HG03064 (cell line): ENCODE results near the gene ACTR3C.
A peak's percentile ranks its signal among the peaks of the same experiment; 100 is the strongest.

Experiments
- ATAC-seq: cut with Tn5 transposase; IDR thresholded peaks from one replicate; pipeline ENCODE4 v1.9.1; 2021; ENCODE audit warnings: low read depth; ENCODE audit not compliant: unreplicated experiment

Gene ACTR3C

GRCh38 chr7:150337179-150337578, 13.8 kb upstream of the ACTR3C start:
- no peak for ATAC-seq

DNA sequence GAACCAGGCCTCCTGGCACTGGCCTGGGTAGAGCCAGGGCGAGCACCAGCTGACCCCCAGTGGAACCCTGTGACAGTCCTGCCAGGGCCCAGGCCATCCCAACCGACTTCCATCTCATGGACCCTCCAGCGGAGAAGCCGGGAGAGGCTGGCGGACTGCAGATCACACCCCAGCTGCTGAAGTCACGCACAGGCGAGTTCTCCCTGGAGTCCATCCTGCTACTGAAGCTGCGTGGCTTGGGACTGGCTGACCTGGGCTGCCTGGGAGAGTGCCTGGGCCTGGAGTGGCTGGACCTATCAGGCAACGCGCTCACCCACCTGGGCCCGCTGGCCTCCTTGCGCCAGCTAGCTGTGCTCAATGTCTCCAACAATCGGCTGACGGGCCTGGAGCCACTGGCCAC, 13.4 kb upstream of the ACTR3C start:
- no peak for ATAC-seq

DNA sequence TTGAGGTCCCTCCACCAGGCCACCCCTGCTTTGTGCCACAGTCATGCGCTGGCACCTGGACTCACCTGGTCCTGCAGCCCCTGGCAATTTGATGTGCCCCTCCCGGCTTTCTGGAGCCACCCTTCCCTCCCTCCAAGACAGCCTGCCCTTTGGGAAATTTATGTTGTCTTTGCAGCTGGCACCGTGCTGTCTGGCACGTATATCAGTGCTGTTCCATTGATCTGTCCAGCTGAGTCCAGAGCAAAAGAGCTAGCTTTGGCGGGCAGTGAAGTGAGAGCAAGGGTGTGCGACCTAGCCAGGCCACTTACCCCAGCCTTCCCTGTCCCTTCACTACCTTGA, 12.4 kb upstream of the ACTR3C start:
- ATAC-seq = no peak

GRCh38 chr7:150335108-150335773, 11.9 kb upstream of the ACTR3C start:
- ATAC-seq = no peak

GRCh38 chr7:150334108-150334507, 10.8 kb upstream of the ACTR3C start:
- ATAC-seq = no peak

DNA sequence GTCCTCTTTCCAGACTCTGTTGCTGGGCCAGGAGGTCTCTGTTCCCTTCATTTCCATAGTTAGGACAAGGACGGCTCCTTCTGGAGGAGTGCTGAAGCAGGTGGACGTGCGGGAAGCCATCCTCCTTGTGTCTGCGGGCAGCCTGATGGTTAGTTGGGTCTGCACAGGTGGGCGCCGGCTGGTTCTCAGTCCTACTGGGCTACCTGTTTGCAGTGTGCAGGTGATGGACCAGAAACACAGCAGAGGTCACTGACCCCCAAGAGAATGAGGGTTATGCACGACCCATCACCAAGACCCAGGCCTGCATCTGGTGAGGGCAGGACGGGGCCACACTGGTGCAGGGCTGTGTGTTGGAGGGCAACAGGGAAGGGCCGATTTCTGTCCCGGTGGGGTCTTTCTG, 10.3 kb upstream of the ACTR3C start:
- no peak for ATAC-seq

DNA sequence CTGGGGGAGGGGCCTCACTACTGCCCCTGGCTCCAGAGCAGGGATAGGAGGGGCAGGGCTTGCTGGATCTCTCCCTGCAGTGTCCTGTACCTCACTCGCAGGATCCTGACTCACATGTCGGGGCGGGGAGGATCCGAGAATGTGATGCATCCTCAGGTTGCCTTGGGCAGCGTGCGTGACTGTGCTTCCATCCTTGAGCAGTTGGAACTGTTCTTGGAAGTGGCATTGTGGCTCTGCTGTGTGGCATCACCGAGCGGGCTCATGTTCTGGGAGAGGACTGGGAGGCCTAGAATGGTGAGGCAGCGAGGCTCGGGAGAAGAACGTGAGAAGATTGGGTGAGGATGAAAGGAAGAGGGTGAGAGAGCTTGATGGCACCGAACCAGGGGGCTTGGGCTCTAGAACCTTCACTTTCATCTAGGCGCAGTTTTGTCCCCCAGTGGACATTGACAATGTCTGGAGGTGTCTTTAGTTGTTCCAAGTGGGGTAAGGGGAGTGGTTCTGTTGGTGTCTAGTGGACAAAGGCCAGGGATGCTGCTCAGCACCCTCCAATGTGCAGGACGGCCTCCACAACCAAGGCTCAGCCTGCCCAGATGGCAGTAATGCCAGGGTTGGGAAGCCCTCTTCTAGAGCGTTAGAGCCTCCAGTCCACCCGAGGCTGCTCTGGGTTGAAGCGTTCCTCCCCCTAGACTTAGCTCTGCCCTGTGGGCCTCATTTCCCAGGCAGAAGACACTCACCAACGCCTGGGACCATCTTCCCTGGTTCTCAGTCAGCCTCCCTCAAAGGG, 9.7 kb upstream of the ACTR3C start:
- no peak for ATAC-seq

- no peak for ATAC-seq
Observed at GRCh38 chr7:150330211-150330885, 7.0 kb upstream of the ACTR3C start.

DNA sequence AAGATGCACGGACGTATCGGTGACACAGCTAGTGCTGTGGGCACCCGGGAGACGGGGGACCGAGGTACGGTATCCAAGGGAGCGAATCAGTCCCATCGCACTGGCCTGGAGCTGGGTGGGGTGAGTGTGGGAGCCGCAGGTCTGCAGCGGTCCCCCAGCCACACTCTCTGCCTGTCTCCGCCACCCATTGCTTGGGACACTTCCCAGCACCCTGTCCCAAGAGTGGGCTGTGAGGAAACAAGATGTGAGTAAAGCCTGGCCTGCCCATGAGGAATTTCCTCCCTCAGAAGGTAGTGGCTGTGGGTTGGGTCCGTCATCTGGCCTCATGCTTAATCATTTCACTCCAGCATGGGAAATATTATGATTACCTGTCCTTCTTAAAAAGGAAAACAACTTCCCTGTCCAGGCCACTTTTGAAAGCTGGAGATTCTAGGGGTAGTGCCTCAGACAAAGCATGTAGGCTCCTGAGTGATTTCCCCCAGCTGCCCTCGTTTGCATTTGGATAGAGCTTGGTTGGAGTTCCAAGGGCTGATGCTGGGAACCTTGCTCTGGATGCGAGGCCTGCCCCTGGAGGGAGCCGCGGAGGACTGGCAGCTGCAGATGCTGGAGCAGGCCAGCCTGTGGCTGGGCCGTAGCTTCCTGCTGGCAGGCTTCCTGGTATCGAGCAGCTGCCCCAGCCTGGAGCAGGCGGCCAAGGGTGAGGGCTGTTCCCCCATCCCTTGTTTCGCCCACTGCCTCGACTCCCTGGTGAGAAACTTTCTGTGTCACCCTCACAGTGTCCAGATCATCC, 6.2 kb upstream of the ACTR3C start:
- no peak for ATAC-seq

DNA sequence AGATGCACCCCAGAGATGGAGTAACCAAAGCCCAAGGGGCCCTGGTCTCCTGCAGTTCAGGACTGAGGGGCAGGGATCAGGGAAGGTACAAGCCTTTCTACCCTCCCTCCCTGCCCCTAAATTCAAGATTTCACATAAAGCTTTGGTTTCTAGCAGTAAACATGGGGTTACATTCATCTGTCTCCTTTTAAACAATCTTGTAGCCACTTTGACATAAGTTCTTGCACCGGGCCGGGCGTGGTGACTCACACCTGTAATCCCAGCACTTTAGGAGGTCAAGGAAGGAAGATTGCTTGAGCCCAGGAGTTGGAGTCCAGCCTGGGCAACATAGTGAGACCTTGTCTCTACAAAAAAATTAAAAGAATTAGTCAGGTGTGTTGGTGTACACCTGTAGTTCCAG, 4.0 kb upstream of the ACTR3C start:
- ATAC-seq = no peak

DNA sequence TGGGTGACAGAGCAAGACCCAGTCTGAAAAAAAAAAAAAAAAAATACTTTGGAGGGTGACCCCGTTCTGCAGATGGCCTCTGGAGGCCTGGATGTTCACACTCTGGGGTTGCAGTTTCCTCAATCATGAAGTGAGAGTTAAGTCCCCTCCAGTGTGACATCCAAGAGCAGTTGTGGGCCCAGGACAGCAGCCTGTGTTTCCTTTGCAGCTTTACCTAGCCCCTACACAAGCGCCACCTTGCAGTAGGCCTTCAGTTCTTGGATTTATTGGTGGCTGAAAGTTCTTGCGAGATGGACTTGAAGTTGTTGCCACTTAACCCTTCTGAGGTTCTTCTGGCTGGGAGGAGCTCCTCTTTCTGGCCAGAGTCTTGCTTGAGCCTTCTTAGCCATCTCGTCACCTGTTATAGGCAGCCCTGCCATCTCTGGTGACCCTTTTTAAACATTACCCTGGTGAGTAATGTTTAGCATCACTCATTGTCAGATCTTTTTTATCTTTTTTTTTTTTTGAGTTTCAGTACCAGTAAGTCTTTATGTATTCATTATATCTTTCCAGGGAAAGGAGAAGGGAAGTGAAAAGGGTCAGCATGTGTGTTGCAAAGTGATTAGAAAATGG, 3.4 kb upstream of the ACTR3C start:
- no peak for ATAC-seq

DNA sequence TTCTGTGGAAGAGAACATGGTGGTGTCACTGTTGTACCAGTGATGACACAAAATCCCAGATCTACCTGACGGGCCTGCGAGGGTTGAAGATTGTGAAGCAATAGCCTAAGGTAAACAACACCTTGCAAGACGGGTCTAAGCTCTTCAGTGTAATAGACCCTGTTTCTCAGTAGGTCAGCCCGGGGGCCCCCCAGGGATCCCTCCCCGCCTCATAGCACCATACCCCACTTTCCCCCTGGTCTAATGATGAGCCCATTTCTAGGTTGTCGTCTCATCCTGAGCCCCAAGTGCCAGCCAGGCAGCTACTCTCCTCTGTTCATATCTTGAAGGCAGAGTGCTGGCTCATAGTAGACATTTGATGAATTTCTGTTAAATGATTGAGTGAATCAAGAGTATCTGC, 2.6 kb upstream of the ACTR3C start:
- no peak for ATAC-seq

DNA sequence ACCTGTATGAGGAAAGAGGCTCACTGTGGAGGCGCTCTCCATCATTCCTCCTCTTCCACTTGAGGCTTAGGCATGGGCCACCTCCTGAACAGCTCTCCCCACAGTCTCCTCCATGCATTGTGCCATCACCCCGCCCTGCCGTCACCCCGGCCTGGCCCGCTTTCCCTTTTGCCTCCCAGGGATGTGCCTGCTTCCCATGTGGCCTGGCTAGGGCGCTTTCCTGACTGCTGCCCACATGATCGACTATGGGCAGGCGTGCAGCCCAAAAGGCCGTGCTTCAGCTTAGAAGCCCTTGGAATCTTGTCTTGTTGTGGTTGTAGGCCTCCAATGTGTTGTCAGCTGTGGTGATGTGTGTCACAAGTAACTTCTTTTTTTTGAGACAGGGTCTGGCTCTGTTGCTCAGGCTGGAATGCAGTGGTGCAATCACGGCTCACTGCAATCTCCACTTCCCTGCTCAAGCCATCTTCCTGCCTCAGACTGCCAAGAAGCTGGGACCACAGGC, 1.8 kb upstream of the ACTR3C start:
- no peak for ATAC-seq

- no peak for ATAC-seq
Observed at GRCh38 chr7:150324373-150324961, 1.1 kb upstream of the ACTR3C start.

DNA sequence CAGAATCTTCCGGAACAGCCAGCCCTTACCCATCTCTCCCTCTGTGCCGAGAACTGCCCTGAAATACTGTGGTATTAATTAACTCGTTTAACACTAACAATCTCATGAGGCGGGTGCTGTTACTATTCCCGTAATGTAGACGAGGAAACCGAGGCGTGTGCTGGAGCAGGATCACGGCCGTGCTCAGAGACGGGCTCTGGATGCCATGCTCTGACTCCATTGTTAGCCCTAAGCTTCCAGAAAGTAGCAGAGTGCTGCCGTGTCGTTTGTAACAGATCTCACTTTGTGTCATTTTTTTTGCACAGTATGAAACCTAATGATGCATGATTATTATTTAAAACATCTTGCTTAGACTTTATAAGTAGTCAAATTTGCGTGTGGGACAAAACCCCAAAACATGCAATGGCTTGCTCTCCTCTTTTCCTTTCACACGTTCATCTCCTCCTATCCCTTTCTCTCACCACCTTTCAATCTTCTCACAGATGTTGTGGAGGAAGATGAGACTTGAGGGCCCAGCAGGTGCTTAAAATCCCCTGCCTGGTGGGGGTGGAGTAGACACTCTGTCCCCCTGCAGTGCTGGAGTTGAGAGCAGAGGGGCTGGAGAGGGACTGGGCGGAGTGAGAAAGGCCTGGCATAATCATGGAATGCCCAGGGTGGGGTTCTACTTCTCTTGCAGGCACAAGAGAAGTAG, 482 bp upstream of the ACTR3C start:
- ATAC-seq = peak; percentile 24

- no peak for ATAC-seq
Observed at GRCh38 chr7:150322114-150322832, 1.1 kb downstream of the ACTR3C start.

- no peak for ATAC-seq
Observed at GRCh38 chr7:150321788-150322113, 1.6 kb downstream of the ACTR3C start.

DNA sequence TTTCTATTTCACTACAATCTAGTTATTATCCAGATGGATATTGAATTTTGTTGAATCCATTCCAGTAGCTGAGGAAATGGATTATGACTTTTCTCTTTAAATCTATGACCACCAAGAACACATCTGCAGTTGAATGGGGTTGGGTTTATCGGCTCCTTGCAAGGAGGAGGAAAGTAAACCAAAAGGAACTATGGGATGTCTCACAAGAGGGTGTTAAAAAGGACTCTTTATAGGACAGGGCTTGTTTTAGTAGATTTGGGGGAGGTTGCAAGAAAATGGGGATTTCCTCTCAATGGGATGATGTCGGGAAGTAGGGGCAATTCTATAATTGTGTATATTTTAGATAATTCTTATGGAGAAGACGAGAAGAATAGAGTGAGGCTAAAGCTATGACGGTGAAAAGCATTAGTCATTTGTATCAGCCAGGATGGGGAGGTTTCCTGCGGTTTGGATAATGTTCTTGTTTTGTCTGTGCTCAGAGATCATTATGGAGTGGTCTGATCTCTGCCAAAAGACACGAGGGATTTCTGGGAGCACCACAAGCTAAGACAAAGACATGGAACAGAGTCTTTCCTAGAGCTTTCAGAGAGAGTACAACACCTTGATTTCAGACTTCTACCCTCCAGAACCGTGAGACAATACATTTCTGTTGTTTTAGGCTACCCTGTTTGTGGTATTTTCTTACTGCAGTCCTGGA, 5.4 kb downstream of the ACTR3C start:
- no peak for ATAC-seq
